NCI-H526 (cell line): ENCODE results near the gene JPT1.

Source experiments
- DNase-seq, 2 experiments: peaks; one replicate each; lab custom pipeline; 2025; lab: John Stamatoyannopoulos, UW

Gene JPT1

DNA sequence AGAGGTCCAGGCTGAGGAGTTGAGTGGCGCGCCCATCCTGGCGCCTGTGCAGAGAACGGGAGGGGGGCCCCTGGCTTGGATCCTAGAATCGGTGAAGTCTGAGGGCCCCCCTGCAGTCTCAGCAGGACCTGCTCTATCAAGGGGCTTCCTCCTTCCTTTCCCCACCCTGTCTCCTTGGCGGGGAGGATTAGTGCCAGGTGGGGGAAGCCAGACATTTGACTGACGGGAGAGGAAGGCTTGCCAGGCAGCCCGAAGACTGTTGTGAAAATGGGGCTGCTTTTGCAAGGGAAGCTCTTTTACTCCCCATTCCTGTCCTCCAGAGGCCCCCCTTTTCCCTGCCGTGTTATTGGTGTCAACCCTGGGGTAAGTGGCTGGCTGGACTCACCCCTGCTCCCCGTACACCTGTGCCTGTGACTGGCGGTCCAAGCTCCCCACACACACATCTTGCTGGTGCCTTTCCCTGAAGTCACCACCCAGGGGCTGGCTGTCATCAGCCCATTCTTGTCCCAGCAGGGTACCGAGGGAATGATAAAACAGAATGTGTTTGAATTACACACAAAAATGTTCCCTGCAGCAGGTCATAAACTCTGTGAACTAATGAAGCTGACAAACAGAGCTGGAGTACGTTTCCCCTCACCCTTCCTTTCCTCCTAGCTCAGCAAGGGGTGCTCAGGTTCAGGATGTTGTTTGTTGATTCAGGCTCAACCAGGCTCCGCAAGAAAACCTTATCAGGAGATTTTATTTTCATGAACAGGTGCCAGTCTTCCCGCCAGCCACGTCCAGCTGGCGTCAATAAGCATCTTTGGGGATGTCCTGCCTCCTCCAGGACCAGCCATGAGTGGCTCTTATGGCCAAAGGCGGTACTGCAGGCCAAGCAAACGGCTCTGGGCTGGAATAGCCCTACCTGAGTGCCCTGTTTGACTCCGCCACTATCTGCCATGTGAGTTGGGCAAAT lies 48.9 kb downstream of the JPT1 start:
- DNase-seq = peak; percentile 69 to 86

DNA sequence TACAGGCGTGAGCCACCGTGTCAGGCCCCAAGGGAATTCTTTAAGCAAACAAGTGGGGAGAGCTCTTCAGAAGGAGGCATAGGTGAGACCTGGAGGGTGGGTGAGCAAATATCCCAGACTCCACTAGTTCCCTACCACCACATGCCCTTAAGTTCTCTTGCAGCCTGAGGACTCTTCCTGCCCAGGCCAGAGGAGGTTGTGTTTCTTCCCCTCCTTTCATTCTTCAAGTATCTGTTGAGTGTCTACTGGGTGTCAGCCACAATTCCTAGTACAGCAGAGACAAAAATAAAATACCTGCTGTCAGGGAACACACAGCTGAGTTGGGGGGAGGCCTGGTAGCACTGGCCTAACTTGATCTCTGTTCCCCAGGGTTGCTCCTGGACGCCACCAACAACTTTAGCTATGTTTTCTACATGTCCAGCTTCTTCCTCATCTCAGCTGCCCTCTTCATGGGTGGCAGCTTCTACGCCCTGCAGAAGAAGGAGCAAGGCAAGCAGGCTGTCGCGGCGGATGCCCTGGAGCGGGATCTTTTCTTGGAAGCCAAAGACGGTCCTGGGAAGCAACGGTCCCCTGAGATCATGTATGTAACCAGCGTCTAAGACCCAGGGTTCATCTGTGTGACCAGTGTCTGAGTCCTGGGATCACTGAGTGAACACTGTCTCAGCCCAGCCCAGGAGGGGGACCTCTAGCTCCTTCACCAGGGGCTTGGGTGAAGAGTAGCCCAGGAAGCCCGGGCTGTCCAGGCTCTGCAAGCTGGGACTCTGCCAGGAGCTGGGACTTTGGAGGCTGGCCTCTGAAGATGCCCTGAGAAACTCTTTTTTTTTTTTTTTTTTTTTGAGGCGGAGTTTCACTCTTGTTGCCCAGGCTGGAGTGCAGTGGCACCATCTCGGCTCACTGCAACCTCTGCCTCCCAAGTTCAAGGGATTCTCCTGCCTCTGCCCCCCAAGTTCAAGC lies 50.4 kb downstream of the JPT1 start:
- no peak for DNase-seq

DNA sequence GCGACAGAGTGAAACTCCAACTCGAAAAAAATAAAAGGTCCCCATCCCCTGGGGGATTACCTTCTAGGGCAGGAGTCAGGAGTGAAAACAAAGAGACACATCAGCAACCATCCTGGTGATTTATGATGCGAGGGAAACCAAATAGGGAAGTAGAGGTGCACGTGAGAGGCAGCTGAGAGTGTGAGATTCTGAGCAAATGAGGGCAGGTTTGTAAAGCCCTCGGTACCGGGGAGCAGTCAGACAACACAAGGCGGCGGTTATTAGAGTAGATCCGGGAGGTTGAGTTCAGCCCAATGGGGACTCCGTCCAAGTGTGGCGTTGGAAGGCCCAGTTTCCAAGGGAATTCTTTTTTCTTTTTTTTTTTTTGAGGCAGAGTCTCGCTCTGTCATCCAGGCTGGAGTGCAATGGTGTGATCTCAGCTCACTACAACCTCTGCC lies 51.9 kb downstream of the JPT1 start:
- peak; percentile 23 to 49 for DNase-seq

DNA sequence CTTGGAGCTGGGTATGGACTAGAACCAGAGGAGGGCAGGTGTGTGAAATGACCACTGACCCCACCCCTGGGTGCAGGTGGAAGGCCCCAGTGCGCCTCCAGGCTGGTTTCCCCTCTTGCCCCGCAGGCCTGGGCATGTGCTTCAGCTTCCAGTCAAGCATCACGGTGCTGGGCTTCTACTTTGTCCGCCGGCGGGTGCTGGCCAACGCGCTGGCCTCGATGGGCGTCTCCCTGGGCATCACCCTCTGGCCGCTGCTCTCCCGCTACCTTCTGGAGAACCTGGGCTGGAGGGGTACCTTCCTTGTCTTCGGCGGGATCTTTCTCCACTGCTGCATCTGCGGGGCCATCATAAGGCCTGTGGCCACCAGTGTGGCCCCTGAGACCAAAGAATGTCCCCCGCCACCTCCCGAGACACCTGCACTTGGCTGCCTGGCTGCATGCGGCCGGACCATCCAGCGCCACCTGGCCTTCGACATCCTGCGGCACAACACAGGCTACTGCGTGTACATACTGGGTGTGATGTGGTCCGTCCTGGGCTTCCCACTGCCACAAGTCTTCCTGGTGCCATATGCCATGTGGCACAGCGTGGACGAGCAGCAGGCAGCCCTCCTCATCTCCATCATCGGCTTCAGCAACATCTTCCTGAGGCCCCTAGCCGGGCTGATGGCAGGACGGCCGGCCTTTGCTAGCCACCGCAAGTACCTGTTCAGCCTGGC lies 54.3 kb downstream of the JPT1 start:
- no peak for DNase-seq

DNA sequence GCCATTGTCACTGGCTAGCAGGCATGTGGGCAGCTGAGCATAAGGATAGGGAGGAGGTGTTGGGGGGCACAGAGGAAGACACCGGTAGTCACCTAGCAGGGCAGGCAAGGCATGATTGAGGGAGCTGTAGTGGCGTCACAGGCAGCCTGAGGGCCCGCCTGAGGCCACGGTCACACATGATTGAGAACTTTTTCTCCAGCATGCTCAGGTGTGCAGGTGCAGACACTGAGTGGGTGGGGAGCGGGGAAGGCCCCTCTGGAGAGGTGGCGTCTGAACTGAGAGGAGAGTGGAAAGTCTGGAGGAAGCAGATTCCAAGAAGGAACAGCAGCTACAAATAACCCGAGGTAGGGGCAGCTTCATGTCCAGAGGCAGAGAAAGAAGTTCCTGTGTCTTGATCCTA lies 55.5 kb downstream of the JPT1 start:
- no peak for DNase-seq

DNA sequence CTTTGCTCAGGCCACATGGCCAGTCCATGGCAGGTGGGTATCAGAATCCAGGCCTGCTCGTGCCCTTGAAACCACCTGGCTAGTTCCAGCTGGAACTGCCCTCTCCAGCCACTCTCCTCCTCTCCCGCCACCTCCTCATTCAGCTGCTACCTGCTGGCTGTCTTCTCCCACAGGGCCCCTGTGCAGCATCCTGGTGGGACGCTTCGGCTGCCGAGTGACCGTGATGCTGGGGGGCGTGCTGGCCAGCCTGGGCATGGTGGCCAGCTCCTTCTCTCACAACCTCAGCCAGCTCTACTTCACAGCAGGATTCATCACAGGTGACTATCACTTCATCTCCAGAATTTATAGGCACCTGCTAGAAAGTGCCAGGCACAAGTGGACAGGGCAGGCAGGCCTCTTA lies 56.4 kb downstream of the JPT1 start:
- no peak for DNase-seq

DNA sequence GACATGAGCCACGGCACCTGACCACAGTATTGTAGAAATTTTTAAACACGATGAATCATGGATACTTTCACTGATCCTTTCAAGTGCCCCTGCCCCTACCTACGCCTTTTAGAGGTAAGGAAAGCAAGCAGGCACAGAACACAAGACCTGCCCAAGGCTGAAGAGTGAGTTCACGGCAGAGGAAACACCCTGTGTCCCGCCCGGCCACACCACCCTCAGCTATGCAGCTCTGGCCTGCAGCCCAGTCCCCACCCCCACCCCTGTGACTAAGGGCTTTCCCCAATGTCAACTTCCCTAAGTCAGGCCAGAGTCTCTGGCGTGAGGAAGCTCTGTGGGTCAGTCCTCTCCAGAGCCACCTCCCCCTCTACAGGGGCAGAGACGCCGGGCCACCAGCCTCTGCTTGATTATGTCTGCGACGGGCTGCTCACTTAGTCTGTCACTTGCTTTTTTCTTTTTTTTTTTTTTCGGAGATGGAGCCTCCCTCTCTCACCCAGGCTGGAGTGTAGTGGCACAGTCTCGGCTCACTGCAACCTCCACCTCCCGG lies 58.2 kb downstream of the JPT1 start:
- DNase-seq = no peak

DNA sequence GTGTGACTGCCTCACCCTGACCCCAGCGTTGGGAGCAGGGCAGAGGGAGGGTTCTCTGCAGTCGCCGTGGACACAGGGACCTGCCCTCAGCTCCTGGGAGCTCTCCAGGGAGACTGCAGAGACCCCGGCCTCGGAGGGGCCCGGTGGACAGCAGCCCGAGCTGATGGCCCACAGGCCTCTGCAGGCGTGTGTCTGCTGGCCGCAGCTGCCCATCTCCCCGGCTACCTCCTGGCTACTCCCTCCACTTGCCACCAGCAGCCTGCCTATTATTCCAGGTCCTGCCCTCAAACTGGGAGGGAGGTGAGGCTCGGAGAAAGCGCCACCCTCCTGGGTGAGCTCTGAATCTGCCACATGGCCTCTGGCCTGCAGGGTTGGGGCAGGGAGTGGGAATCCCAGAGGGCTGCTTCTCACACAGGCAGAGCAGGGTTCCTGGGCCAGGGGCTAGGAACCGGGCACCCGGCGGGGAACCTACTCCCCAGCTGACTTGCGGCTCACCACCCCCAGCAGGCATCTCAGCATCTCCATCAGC lies 59.4 kb downstream of the JPT1 start:
- no peak for DNase-seq

DNA sequence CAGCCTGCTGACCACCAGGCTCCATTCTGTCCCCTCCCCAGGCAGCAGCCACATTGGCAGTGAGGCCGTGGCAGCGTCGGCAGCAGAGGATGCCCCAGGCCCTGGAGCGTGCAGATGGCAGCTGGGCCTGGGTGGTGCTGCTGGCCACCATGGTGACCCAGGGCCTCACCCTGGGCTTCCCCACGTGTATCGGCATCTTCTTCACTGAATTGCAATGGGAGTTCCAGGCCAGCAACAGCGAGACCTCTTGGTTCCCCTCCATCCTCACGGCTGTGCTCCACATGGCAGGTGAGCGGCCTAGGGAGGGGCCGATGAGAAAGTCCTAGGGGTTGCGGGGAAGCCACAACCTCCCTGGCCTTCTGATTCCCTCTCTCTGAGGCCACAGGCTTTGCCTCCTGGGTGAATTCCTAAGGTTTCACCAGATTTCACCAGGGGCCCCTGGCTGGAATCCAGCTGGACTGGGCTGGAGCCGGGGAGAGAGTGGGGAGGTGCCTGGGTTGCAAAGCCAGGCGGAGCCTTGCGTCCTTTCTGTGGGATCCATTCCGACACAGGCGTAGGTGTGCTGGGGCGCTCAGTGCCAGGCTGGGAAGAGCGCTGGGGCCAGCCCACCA lies 60.7 kb downstream of the JPT1 start:
- DNase-seq = no peak

DNA sequence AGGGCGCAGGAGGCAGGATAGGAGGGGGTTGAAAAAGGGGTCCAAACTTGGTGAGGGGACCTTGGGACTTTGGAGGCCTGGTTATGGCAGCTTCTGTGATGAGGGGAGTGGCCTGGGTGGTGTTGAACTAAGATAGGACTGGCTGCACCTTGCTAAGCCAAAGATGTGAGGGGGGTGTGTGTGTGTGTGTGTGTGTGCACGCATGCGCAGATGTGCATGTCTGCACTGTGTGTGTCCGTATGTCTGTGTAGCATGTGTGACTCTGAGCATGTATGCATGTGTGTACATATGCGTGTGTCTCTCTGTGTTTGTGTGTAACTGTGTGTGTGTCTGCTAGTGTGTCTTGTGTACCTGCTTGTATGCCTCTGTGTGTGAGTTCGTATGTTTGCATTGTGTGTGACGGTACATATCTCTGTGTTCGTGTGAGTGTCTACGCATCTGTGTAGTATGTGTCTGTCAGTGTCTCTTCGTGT lies 62.4 kb downstream of the JPT1 start:
- DNase-seq = no peak

DNA sequence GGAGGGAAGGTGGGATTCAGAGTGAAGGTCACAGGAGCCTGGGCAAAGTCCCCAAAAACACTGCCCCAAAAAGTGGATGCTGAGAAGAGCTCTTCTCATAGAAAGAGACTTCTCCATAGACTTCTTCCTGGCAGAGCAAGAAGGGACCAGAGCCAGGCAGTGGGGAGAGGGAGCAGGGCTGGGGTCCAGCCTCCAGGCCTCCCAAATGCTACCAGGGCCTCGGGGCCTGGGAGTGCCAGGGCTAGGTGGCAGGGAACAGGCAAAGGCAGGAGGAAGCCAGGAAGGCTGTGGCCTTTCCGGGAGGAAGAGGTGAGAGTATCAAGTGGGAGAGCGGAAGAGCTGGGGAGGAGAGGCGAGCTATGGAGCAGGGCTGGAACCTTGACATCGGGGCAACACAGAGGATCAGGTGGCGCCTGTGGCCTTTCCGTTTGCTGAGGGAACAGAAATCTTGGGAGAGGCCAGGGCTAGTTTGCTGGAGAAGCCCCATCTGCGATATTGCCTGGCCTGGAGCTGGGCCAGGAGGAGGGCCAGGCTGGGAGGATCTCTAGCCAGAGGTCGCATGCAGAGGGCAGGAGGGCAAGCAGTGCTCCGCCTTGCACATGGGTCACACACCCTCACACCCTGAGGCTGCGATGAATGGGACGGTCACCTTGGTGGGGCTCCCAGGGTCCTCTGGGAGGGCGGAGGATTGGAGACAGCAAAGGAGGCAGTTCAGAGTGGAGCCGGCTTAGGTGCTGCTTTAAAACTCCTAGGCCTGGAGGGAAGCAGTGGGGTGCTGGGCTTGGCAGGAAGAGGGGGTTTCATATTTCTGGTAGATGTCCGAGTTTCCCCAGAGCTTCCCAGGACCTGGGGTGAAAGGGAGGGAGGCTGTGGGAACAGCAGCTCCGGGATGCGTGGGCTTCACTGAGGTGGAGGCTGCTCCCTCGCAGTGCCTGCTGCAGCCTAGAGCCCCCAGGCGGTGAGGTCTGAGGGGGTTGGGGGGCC lies 63.1 kb downstream of the JPT1 start:
- DNase-seq = no peak

DNA sequence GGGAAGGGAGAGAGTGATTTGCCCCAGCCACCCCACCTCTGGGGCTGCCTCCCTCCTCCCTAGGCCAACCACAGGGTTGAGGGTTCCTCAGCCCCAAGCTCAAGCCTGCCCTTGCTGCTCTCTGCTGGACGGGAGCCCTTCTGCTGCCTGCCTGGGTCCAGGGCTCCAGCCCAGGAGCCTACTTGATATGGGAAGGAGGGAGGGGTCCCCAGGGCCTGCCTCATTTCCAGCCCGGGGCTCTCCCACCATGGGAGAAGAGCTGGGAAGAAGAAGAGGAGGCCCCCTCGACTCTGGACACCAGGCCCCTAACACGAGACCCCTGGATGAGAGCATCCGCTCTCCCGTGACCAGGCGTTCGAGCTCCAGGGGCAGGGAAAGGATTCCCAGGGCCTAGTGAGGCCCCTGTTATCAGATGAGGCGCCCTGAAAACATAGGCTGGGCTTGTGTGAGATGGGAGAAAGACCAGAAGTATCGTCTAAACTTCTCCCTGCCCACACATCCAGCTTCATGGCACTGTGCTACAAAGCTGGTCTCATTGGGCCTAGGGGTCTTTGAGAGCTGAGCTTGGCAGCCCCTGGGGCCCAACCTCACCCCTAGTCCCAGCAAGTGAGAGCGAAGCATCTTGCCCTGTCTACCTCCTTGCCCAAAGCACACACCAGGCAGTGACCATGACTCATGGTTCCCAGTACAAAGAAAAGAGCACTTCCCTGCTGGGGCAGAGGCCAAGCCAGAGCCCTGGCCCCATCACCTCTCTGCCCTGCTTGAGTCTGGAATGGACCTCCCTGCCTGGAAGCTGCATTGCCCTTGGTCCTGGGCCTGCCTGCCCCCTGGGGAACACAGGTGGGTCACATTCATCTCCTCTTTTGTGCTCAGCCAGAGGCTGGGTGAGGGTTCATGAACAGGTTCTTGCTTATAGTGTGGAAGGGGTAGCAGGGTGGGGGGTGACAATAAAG lies 65.6 kb downstream of the JPT1 start:
- DNase-seq = no peak

DNA sequence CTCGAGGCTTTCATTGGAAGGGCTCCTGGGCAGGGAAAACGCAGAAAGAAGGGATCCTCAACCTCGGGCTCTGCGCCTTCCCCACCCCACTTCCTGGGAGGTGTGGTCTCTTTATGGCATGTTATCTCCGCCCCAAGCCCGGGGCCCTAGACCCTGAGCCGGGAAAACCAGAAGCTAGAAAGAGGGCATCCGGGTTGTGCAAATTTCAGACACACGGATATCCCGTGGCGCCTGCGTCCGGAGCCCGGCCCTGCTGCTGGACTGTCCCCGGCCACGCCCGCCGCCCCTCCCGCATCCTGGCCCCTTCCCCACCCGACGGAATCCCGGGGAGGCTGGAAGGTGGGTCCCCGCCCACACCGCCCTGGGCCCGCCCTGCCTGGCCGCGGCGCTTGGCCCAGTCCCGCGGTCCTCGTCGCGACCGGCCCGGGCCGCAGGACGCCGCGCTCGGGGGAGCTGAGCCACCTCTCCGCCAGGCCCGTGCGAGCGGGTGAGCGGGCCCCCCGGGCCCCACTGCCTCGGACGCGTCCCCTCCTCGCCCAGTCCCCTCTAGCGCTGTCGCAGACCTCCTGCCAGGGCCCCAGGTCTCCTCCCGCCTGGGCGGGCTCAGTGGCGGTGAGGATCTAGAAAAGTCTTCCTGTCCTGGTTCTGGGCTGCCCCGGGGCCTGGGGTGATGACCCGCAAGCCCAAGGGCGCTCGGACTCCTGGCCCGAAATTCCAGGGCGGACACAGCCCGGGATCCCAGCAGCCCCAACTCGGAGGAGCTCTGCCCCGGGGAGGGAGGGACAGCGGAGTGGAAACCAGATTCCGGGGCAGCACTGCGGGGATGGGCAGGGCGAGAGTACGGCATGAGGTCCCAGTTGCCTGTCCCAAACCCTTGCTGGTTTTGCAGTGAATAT lies 66.5 kb downstream of the JPT1 start, which contains the start of gene SLC16A5:
SLC16A5 (plus strand) TSS at position 397 of the 896 bp plus-strand sequence. CDS start 5,683 bp downstream, outside the sequence.
- DNase-seq = peak; percentile 35 to 63

DNA sequence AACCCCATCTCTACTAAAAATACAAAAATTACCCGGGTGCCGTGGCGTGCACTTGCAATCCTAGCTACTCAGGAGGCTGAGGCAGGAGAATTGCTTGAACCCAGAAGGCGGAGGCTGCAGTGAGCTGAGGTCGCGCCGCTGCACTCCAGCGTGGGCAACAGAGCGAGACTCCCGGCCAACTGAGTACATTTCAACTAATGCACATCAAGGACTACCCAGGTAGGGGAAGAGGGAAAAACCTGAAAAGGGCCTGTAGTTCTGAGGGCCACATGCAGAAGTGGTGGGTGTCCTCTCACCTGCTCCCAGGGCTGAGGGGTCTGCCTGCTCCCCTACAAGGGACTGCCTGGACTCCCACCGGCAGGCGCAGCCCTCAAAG lies 67.1 kb downstream of the JPT1 start:
- no peak for DNase-seq

DNA sequence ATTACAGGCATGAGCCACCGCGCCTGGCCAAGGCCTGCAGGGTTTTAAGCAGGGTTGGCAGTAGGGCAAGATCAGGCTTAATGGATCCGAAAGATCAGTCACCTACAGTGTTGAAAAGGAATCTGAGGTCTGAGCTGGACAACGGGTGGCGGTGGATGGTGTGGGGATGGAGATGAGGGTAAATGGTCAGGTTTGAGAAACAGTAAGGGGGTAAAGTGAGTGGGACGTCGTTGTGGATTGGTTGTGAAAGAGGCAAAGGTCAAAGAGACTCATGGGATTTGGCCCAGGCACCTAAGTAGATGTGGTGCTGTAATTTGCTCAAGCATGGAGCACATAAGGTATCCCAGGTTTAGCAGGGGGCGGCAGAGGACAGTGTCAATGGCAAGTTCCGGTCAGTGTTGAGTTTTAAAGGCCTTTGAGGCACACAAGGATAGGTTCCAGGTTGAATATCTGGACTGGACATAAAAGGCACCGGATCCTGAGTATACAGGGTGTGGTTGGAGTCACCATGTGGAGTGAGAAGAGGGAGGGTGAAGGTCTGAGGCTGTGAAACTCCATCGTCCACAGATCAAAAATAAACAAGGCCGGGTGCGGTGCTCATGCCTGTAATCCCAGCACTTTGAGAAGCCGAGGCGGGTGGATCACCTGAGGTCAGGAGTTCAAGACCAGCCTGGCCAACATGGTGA lies 67.7 kb downstream of the JPT1 start:
- no peak for DNase-seq
